Head of caudate nucleus (tissue), 42 donors: Measurements from ENCODE around the gene NPM1.
A peak's percentile ranks its signal among the peaks of the same experiment; 100 is the strongest.
"Not testable (repeated sequence)": the region's sequence is repeated elsewhere in the genome, so short reads cannot be mapped to it uniquely, and the experiment has no call there.

Source experiments
- DNase-seq, 42 donors: peaks; one replicate each; pipeline versions ENCODE4 v3.0.0 to v3.0.0-alpha.2; 2020 to 2021; ENCODE audit warnings: mixed read lengths in 7 of 42
- intact Hi-C: fragments of 100-400 bp; cut with DNase I; formaldehyde crosslinking; loops from one replicate; pipeline ENCODE4 v1.15.0; 2022

The NPM1 gene

DNA sequence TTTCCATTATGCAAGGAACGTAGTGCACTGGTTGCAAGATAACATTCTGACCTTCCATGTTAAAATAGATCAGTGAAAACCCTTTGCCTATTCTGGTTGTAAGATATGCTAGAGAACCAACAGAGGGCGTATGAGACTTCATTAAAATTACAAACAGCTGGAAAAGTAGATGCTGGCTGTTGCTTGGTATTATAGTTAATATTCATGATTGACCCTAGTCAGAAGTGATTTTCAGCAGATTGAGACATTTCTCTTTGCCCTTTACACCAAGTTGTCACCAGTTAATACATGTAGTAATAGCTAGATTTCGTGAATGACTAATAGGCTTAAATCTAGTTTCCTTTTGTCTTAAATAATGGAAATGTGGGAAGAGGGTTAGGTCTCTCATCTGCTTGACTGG lies 18.0 kb downstream of the NPM1 start:
- intact Hi-C loops, result no loop called here
- no peak for DNase-seq

DNA sequence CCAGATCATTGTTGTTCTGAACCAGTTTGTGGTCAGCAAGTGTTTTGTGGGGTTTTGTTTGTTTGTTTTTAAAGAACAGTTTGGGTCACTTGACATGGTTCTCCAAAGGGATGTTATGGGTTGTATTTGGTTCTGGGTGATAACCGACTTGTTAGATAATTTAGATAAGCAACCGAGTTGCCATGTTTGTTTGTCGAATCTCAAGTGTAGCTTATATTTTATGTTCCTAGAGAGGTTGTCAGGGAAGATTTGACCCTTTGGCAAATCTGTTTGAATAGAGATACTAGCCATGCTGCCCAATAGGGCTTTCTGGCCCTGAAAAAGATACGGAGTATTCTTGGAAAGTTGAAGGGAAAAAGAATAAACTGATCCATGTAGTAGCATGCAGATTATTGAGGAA lies 19.6 kb downstream of the NPM1 start:
- intact Hi-C loops, result no loop called here
- no peak for DNase-seq

DNA sequence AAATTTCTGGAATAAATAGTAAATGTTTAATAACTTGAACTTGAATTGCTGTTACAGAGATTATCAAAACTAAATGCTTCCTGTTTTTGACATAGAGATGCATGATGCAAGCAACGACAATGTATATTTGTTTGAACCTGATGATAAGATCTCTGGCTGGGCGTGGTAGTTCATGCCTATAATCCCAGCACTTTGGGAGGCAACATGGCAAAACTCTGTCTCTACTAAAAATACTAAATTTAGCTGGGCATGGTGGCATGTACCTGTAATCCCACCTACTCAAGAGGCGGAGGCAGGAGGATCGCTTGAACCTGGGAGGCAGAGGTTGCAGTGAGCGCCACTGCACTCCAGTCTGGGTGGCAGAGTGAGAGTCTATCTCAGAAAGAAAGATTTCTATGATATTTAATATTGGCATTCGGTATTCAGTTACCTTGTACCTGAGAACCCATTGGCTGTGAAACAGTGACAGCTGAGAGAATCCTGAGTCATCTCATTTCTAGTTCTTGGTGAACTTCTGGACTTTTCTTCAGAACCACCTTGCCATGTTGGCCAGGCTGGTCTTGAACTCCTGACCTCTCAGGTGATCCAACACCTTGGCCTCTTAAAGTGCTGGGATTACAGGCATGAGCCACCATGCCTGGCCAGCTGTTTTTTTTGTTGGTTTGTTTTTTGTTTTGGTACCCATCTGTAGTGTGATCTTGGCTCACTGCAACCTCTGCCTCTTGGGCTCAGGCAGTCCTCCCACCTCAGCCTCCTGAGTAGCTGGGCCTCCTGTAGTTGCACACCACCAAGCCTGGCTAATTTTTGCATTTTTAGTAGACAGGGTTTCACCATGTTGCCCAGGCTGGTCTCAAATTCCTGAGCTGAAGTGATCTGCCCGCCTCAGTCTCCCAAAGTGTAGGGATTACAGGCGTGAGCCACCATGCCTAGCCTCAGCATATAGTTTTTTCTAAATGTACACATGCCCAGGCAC lies 21.8 kb downstream of the NPM1 start:
- intact Hi-C loops, result no loop called here
- peak in 1 of 42 donors; percentile 5 for DNase-seq

DNA sequence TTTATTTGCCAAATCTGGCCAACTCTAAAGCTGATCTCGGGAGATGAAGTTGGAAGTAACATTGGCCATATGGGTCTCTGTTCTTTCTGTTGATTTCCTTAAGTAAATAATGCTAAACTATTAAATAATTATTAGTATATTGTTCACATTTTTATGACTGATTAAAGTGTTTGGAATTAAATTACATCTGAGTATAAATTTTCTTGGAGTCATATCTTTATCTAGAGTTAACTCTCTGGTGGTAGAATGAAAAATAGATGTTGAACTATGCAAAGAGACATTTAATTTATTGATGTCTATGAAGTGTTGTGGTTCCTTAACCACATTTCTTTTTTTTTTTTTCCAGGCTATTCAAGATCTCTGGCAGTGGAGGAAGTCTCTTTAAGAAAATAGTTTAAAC lies 22.5 kb downstream of the NPM1 start:
- intact Hi-C loops, result no loop called here
- no peak for DNase-seq

DNA sequence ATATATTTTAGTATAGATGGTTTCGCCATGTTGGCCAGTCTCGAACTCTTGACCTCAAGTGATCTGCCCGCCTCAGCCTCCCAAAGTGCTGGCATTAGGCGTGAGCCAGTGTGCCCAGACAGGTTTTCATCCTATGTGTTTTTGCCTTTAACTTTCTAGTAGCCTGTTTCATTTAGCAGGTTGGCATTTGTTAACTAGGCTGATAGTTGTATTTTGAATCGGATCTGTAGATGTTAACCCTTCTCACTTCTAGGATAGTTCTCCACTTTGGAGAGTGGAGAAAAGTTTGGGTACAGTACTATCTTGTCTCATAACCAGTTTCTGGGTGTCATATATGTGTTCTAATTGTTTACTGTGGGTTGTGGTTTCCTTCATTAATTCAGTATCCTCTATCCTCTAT lies 24.5 kb downstream of the NPM1 start:
- intact Hi-C loops, result no loop called here

DNA sequence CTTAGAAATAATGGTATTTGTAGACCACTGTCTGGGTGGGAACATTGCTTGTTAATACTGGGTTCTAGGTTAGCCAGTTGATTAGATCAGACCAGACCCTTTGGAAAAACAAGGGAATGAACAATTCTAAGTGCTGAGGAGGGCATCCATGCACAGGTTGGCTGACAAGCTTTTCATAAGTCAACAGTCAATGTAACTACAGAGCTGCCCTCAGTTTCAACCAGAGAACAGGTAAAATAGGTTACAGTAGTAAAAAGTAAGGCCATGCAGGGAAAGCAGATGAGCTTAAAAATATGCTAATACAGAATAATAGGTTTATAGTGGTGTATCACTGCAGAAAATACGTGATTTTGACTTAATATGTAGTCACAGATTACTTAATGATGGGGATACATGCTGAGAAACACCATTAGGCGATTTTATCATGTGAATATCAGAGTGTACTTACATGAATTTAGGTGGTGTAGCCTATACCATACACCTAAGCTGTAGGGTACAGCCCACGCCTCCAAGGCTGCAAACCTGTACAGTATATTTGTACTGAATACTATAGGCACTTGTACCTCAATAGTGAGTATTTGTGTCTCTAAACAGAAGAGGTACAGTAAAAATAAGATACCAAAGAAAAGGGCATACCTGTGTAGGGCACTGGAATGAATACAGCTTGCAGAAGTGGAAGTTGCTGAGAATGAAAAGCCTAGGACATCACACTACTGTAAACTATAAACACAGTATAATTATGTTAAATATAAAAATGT lies 25.7 kb downstream of the NPM1 start:
- intact Hi-C loops, result no loop called here
- peak in 1 of 42 donors; percentile 0 for DNase-seq

More for the DNA sequence above, 24.5 kb downstream of the NPM1 start:
- DNase-seq, result peak in 1 of 42 donors; percentile 2

DNA sequence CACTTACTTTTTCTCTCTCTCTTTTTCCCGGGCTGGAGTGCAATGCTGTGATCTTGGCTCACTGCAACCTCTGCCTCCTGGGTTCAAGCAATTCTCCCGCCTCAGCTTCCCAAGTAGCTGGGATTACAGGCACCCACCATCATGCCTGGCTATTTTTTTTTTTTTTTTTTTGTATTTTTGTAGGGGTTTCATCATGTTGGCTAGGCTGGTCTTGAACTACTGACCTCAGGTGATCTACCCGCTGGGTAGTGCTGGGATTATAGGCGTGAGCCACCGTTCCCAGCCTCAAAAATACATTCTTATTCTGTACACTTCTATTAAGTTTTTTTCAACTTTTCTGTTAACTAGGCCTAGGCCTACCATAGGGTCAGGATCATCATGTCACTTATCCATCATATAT lies 26.3 kb downstream of the NPM1 start:
- DNase-seq, result peak in 2 of 42 donors; percentile 1 to 14
- intact Hi-C loops, result not testable (repeated sequence)

DNA sequence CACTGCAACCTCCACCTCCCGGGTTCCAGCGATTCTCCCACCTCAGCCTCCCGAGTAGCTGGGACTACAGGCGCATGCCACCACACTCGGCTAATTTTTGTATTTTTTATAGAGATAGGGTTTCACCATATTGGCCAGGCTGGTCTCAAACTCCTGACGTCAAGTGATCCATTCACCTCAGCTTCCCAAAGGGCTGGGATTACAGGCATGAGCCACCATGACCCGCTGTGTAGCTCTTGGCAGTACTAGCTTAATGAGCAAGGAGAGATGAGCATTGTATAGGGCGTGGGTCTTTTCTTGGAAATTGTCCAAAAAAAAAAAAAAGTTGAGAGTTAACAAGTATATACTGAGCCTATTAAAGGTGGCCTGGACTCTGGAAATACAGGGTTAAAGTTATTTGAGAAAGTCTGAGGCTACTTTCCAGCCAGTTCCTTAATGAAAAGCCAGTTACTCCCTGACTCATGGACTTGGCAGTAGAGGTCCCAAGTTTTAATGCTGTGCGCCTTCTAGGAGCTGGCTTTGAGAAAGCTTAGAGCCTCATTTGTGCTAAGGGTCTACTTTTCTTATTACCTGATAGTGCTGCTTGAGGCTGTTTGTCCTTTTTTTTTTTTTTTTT lies 27.6 kb downstream of the NPM1 start:
- intact Hi-C loops, result no loop called here
- peak in 4 of 42 donors; percentile 1 to 36 (median 10) for DNase-seq

DNA sequence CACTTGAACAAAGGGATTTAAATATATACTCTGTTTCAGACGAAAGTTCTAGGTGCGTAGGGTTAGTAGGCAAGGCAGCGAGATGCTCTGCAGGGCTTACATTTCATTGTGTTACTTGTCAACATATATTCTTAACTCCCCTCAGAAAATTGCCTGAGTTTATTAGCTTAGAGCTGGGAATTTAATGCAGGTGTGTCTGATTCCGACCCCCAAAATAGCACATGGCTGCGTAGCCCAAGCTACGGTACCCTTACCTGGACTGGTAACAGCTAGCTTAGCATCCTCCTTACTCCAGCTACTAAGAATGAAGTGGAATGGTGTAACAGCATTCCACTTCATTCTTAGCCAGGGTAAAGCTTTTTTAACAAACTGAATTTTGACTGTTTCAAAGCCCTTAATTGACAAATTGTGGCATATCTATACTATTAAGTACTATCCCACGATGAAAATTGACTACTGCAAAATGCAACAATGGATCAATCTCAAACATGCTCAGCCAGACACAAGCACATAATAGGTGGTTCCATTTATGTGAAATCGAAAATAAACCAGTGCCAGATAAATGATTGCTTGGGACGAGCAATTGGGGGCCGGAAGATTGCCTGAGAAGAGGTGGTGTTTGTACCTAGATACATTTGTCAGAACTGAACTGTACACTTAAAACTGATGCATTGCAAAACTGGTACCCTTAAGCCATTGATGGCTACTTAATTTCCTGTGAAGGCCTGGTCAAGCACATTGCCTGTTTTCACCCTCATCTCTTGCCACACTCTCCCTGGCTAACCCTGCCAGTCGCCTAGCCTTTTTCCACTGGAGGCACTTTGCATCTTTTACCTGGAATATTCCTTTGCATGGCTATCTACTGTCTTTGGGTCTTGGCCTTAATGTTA lies 28.8 kb downstream of the NPM1 start:
- peak in 6 of 42 donors; percentile 3 to 27 (median 13) for DNase-seq
- intact Hi-C loops, result no loop called here

DNA sequence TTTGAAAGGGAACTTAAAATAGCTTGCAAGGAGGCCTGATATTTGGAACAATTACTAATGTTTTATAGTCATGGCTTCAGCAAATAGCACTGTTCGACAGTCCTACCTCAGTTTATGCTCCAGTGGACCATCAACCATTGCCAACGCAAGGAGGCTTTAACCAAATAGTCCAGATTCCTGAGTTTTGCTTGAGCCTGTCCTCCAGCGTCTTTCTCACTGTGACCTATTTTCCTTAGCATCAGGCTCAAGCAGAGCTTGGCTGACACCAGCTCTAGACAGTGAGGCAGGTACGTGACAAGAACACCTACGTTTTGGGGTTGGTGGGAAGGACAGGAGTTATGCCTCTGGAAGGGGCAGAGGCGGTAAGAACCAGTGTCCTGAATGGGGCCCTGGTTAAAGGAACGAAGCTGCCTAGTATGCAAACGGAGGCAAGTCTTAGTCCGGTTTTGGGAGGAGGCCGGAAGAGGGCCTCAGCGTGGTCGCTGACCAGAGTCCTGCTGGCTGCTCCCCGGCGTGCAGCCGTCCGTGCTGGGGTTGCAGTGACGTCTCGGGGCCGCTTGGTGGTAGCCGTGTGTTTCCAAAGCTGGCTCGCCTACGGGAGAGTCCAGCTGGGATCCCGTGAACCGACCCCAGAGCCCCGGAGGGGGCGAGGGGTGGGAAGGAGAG lies 30.8 kb downstream of the NPM1 start:
- intact Hi-C loops, result no loop called here
- peak; percentile 48 to 89 (median 78) for DNase-seq

DNA sequence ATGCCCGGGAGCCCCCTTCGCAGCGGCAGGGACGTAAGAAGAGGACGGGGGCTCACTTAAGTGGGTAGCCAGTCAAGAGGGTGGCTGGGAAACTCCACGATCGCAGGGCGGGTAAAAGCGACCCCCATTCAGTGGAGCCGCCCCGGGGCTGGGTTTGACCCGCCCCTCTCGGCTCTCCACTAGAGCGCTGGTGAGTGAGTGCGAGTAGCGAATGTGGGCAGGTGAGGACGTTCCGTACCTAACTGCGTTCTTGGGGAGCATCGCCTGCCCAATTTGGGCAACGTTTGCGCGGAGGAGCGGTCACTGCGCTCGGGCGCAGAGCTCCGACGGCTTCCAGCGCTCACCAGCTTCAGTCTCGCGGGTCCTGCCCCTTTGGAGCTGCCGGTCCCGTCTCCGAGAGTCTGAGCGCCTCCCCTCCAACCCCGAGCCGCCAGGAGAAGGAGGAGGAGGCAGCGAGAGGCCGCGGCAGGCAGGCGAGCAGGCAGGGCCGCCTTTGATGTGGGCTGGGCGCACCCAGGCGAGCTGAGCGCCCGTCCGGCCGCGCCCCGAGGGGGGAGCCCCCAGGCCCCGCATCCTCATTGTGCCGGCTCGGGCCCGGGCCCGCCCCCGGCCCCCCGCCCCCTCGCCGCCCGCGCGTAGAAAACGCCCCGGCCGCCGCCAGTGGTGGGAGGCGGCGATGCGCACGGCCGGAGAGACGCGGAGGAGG lies 31.5 kb downstream of the NPM1 start, which contains the start of gene FGF18:
FGF18 (plus strand) TSS at position 666 of the 706 bp plus-strand sequence. CDS start 553 bp downstream, outside the sequence.
- DNase-seq, result peak in 20 of 42 donors; percentile 9 to 49 (median 24)
- intact Hi-C loops, result no loop called here

DNA sequence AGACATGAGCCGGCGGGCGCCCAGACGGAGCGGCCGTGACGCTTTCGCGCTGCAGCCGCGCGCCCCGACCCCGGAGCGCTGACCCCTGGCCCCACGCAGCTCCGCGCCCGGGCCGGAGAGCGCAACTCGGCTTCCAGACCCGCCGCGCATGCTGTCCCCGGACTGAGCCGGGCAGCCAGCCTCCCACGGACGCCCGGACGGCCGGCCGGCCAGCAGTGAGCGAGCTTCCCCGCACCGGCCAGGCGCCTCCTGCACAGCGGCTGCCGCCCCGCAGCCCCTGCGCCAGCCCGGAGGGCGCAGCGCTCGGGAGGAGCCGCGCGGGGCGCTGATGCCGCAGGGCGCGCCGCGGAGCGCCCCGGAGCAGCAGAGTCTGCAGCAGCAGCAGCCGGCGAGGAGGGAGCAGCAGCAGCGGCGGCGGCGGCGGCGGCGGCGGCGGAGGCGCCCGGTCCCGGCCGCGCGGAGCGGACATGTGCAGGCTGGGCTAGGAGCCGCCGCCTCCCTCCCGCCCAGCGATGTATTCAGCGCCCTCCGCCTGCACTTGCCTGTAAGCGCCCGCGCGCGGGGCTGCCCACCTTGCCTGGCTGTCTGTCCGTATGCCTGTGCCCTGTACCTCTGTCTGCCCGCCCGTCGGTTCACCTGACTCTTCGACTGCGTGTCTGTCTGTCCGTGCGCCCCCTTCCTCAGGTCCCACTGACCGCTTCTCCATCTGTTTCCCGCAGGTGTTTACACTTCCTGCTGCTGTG lies 32.2 kb downstream of the NPM1 start:
- peak in 26 of 42 donors; percentile 7 to 54 (median 32) for DNase-seq
- intact Hi-C loops, result loop anchor here (5.0 kb wide), 1 partner anchor 487 kb away; no protein-coding TSS in a partner anchor

DNA sequence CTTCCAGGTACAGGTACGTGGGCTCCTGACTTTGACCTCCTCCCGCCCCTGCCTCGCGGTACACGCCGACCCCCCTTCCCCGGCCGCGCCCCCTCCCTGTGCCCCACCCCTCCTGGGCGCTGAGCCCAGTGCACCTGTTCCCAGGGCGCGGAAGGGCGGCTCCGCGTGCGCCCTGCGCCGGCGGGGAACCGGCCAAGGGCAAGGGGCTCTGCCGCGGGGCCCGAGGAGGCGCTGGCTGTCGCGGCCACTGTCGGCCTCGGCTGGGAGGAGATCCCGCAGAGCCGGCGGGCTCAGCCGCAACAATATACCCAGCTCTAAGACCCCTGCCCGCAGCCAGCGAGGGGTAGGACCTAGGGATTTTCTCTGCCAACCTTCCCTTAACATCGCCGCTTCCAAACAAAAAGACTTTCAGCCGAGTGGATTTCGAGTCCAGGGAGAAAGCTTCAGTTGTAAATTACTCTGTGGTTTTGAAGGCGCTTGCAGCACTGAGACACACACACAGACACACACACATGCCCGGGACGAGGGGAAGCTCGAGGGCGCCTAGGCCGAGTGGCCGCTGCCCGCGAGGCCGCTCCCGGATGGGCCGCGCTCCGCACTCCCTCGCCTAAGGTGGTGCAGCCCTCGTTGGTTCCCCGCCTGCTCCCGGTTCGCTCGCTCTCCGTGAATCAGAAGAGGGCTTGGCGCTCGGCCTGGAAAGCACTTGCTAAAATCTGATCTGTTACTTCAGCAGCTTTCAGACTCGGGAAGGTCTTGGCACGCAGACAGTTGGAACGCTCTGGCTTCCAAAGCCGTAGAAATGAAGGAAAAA lies 33.0 kb downstream of the NPM1 start:
- peak; percentile 16 to 91 (median 67) for DNase-seq

DNA sequence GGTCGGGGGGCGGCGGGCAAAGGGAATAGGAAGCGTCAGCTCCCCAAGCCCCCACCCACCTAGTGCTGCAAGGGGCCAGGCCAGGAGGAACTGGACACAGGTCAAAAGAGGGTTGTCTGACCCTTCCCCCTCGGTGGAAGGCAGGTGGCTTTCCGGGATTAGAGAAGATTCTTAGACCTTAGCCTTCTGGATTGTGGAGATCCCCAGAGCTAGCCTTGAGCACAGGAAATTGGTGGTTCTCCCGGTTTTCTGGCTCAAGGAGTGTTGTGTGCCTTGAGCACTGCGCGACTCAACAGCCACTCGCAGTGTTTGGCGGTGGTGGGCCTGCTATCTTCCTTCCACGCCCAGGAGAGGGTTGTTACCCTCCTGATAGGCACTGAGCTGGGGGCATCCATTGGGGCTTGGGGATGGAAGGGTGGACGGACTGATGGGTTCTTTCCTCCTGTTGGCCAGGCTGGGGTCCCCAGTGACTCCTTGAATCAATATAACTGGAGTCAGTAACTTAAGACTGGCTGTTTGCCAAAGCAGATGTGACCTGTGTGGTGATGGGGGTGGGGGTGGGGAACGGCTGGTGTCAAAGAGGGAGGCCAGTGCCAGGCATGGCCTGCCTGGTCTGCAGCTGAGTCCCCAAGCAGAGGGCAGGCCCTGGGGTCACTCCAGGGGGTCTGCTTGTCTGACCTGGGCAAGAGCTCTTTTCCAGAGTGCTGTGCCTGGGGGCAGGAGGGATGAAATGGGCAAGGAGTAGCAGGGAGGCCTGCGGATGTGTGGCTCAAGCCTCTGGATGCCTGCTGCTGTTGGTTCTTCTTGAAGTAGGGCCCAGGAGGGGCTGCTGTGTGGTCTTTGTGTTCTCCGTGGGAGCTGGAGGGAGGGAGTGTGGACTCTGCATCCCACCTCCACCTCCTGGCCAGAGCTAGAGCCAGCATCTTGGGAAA lies 33.9 kb downstream of the NPM1 start:
- DNase-seq, result peak in 13 of 42 donors; percentile 2 to 41 (median 12)
- intact Hi-C loops, result loop anchor here (5.0 kb wide), 1 partner anchor 486 kb away; no protein-coding TSS in a partner anchor

More for the DNA sequence above, 33.0 kb downstream of the NPM1 start:
- intact Hi-C loops, result loop anchor here (5.0 kb wide), 1 partner anchor 487 kb away; no protein-coding TSS in a partner anchor
